ENCODE data around the gene NCR2.

- TF ChIP-seq CTCF (IDR thresholded peaks at IDR 0.05) (no peak), EZH2phosphoT487 (IDR thresholded peaks at IDR 0.05; ENCODE audit: borderline replicate concordance, low read depth) (no peak), POLR2AphosphoS5 (IDR thresholded peaks at IDR 0.05; ENCODE audit: low read depth, low read length) (no peak), ELF1 (IDR thresholded peaks at IDR 0.05) (no peak), GABPA (IDR thresholded peaks at IDR 0.05; ENCODE audit: low read depth) (no peak), NRF1 (IDR thresholded peaks at IDR 0.05; ENCODE audit: low read depth, low read length) (no peak), TAF1 (IDR thresholded peaks at IDR 0.05; ENCODE audit: borderline replicate concordance, low read depth, low read length) (no peak), SMC3 (IDR thresholded peaks at IDR 0.05; ENCODE audit: low read depth, low read length) (no peak), PBX3 (IDR thresholded peaks at IDR 0.05) (no peak), JUND (IDR thresholded peaks at IDR 0.05) (no peak), ZBTB33 (IDR thresholded peaks at IDR 0.05; ENCODE audit: borderline replicate concordance, low read depth) (no peak)
- TF ChIP-seq, protein P1, sequence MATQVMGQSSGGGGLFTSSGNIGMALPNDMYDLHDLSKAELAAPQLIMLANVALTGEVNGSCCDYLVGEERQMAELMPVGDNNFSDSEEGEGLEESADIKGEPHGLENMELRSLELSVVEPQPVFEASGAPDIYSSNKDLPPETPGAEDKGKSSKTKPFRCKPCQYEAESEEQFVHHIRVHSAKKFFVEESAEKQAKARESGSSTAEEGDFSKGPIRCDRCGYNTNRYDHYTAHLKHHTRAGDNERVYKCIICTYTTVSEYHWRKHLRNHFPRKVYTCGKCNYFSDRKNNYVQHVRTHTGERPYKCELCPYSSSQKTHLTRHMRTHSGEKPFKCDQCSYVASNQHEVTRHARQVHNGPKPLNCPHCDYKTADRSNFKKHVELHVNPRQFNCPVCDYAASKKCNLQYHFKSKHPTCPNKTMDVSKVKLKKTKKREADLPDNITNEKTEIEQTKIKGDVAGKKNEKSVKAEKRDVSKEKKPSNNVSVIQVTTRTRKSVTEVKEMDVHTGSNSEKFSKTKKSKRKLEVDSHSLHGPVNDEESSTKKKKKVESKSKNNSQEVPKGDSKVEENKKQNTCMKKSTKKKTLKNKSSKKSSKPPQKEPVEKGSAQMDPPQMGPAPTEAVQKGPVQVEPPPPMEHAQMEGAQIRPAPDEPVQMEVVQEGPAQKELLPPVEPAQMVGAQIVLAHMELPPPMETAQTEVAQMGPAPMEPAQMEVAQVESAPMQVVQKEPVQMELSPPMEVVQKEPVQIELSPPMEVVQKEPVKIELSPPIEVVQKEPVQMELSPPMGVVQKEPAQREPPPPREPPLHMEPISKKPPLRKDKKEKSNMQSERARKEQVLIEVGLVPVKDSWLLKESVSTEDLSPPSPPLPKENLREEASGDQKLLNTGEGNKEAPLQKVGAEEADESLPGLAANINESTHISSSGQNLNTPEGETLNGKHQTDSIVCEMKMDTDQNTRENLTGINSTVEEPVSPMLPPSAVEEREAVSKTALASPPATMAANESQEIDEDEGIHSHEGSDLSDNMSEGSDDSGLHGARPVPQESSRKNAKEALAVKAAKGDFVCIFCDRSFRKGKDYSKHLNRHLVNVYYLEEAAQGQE (IDR thresholded peaks at IDR 0.05; ENCODE audit: low read depth, low read length): no peak
- TF ChIP-seq, protein P2, sequence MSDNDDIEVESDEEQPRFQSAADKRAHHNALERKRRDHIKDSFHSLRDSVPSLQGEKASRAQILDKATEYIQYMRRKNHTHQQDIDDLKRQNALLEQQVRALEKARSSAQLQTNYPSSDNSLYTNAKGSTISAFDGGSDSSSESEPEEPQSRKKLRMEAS (IDR thresholded peaks at IDR 0.05; ENCODE audit: low read depth): no peak
Measured at GRCh38 chr6:41321183-41321582, 14.2 kb upstream of the NCR2 start.

Measured in SK-N-SH (cell line).